Caco-2 (cell line): Measurements from ENCODE around the gene CLNS1A. TPM values are rescaled to one million over a fixed set of nuclear protein-coding genes. Genes with fewer than 3 reads are reported as not detected.

Experiments used
- BruUV-seq: library from RNA; stranded (reverse); fragments of 400-500 nt; replicated peaks from 2 replicates; lab custom pipeline; 2021; lab: Mats Ljungman, UMichigan
- CTCF ChIA-PET: fragments of 300-600 bp; sonication (Branson Sonifier 250); formaldehyde crosslinking; loops from one replicate; lab custom pipeline; 2022; ENCODE audit warnings: antibody characterized with exemption; lab: Charles Lee
- POLR2A ChIA-PET: fragments of 300-600 bp; sonication (Branson Sonifier 250); formaldehyde crosslinking; loops from one replicate; lab custom pipeline; 2022; ENCODE audit warnings: antibody characterized with exemption; lab: Charles Lee
- DNase-seq, 2 experiments: peaks; one replicate each; pipeline versions ENCODE4 v3.0.0 to v3.0.0-alpha.2; 2020 to 2022
- H3K27me3 ChIP-seq: replicated peaks from 2 replicates; pipeline ENCODE4 v1.6.0; 2011; ENCODE audit warnings: low read length; ENCODE audit not compliant: control insufficient read depth, insufficient read depth
- H3K36me3 ChIP-seq: 2 replicates; pipeline ENCODE4 v1.5.1; 2011; ENCODE audit warnings: low read length; ENCODE audit not compliant: control insufficient read depth, insufficient read depth
- H3K4me1 ChIP-seq: fragments of 250-450 bp; sonication (Bioruptor Pico); 2 replicates; pipeline ENCODE4 v1.5.1; 2020; ENCODE audit warnings: mild to moderate bottlenecking
- H3K4me3 ChIP-seq: 2 replicates; pipeline ENCODE4 v1.5.1; 2011; ENCODE audit warnings: low read depth, mild to moderate bottlenecking, control low read depth, low read length
- H3K9me3 ChIP-seq: fragments of 250-450 bp; sonication (Bioruptor Pico); 2 replicates; pipeline ENCODE4 v1.5.1; 2020; ENCODE audit warnings: mild to moderate bottlenecking, moderate library complexity
- H3K27ac Mint-ChIP-seq: one replicate; pipeline ENCODE4 v1.8.0; 2022; ENCODE audit warnings: mixed read lengths; ENCODE audit not compliant: unreplicated experiment
- H3K27me3 Mint-ChIP-seq: one replicate; pipeline ENCODE4 v1.8.0; 2022; ENCODE audit warnings: mixed read lengths; ENCODE audit not compliant: insufficient read depth, unreplicated experiment
- H3K36me3 Mint-ChIP-seq: one replicate; pipeline ENCODE4 v1.8.0; 2022; ENCODE audit warnings: mild to moderate bottlenecking, mixed read lengths; ENCODE audit not compliant: insufficient read depth, unreplicated experiment
- H3K4me1 Mint-ChIP-seq: one replicate; pipeline ENCODE4 v1.8.0; 2022; ENCODE audit warnings: low read depth, mixed read lengths; ENCODE audit not compliant: unreplicated experiment
- H3K4me3 Mint-ChIP-seq: one replicate; pipeline ENCODE4 v1.8.0; 2022; ENCODE audit warnings: mild to moderate bottlenecking, moderate library complexity, mixed read lengths; ENCODE audit not compliant: unreplicated experiment
- H3K9me3 Mint-ChIP-seq: one replicate; pipeline ENCODE4 v1.8.0; 2022; ENCODE audit warnings: mixed read lengths; ENCODE audit not compliant: unreplicated experiment
- CTCF ChIP-seq, 2 experiments: fragments of 200-600 bp in 1 of 2; IDR thresholded peaks; 1 replicate in 1 of 2; 2 replicates in 1 of 2; pipeline versions ENCODE4 v1.5.1 to v1.8.0; 2011 to 2022; ENCODE audit warnings: antibody characterized with exemption in 1 of 2, control low read depth in 1 of 2, inconsistent platforms in 1 of 2, low read depth in 1 of 2, low read length in 1 of 2, mild to moderate bottlenecking in 1 of 2, moderate library complexity in 1 of 2; ENCODE audit not compliant: insufficient read depth in 1 of 2, severe bottlenecking in 1 of 2, unreplicated experiment in 1 of 2
- intact Hi-C: fragments of 100-400 bp; cut with micrococcal nuclease; formaldehyde crosslinking; loops from one replicate; pipeline ENCODE4 v1.10.0; 2022; ENCODE audit not compliant: unreplicated experiment
- total RNA-seq: library from RNA; stranded (reverse); gene quantifications from 2 replicates; pipeline ENCODE4 v1.2.3, GENCODE V29; 2022

Gene CLNS1A
- total RNA-seq, 1 experiment from 2014 or later: 282 TPM

- ChIA-PET CTCF (interaction anchor here (0.7 to 0.9 kb wide), 3 partner anchors 13 to 17 kb away, joined by 3 read pairs; partner anchors contain the start of gene AQP11), POLR2A (interaction anchor here (0.6 to 1.6 kb wide), 3 partner anchors 12 to 809 kb away, joined by 4 to 7 read pairs (median 6); partner anchors contain the start of gene AQP11)
- TF ChIP-seq CTCF (IDR thresholded peaks at IDR 0.05; ENCODE audit: insufficient read depth in 1 of 2, low read depth in 1 of 2, low read length in 1 of 2, severe bottlenecking in 1 of 2, unreplicated experiment in 1 of 2): no peak
- intact Hi-C loops: loop anchor here (1.0 kb wide), 1 partner anchor 13 kb away; the partner anchor contains the start of gene AQP11
- Mint-ChIP-seq H3K27ac (no peak overlapping the region), H3K36me3 (peaks cover 27% of the 10 kb centered on the region), H3K9me3 (no peaks in the 10 kb centered on the region), H3K27me3 (no peaks in the 10 kb centered on the region), H3K4me1 (peaks cover 19% of the 10 kb centered on the region), H3K4me3 (no peak overlapping the region)
- no peak overlapping the region for H3K4me3 ChIP-seq
- DNase-seq: no peak
- H3K27me3 ChIP-seq: no peaks in the 10 kb centered on the region
- 0 out of 2 replicates have a peak, but pooled peaks cover 2% of the 10 kb centered on the region for H3K9me3 ChIP-seq
- H3K36me3 ChIP-seq: peaks cover 3% of the 10 kb centered on the region
- no TSS peak for BruUV-seq
- H3K4me1 ChIP-seq: peaks cover 20% of the 10 kb centered on the region
These were observed 35.1 kb downstream of the CLNS1A start for GRCh38 chr11:77602381-77603088.

DNA sequence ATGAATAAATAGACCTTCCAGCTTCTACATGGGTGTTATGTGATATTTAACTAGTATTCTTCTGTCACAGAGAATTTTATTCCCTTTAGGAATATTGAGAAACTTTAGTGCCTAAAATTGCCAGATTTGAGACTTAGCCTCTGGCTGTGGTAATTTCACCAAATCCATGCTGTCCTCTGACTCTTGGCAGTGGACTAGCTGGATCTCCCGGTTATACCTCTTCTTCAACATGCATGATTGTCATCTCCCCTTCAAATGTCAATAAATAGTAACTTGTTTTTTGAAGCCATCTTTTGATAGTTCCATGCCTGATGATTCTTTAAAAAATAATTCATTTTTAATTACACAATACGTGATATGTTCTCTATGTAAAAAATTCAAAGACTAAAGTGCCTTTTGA, 39.4 kb downstream of the CLNS1A start:
- DNase-seq: no peak
- BruUV-seq: no TSS peak
- POLR2A ChIA-PET: no interaction called here
- no peaks in the 10 kb centered on the region for H3K27me3 Mint-ChIP-seq
- H3K36me3 Mint-ChIP-seq: no peaks in the 10 kb centered on the region
- H3K9me3 Mint-ChIP-seq: no peaks in the 10 kb centered on the region
- H3K4me1 Mint-ChIP-seq: peaks cover 26% of the 10 kb centered on the region
- no peaks in the 10 kb centered on the region; the same call in 1 of the 2 replicates for H3K36me3 ChIP-seq
- no peaks in the 10 kb centered on the region for H3K27me3 ChIP-seq
- H3K4me1 ChIP-seq: peaks cover 29% of the 10 kb centered on the region
- intact Hi-C loops: no loop called here
- CTCF ChIA-PET: no interaction called here
- no peak for TF ChIP-seq CTCF (IDR thresholded peaks at IDR 0.05; ENCODE audit: insufficient read depth in 1 of 2, low read depth in 1 of 2, low read length in 1 of 2, severe bottlenecking in 1 of 2, unreplicated experiment in 1 of 2)
- no peak overlapping the region for H3K4me3 Mint-ChIP-seq
- H3K27ac Mint-ChIP-seq: no peak overlapping the region
- H3K4me3 ChIP-seq: no peak overlapping the region
- H3K9me3 ChIP-seq: 0 out of 2 replicates have a peak, but pooled peaks cover 2% of the 10 kb centered on the region

DNA sequence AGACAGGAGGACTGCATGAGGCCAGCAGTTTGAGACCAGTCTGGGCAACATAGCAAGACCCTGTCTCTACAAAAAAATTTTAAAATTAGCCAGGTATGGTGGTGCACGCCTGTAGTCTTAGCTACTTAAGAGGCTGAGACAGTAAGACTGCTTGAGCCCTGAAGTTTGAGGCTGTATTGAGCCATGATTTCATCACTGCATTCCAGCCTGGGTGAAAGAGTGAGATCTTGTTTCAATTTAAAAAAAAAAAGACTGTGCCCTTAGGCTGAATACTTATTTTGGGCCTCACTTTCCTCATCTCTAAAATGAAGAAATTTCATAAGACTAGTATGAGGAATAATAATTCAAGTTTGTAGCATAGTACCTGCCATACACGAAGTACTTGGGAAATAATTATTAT, 41.0 kb downstream of the CLNS1A start:
- no peak for TF ChIP-seq CTCF (IDR thresholded peaks at IDR 0.05; ENCODE audit: insufficient read depth in 1 of 2, low read depth in 1 of 2, low read length in 1 of 2, severe bottlenecking in 1 of 2, unreplicated experiment in 1 of 2)
- H3K4me3 ChIP-seq: no peak overlapping the region
- no peaks in the 10 kb centered on the region for H3K9me3 Mint-ChIP-seq
- intact Hi-C loops: no loop called here
- H3K27me3 Mint-ChIP-seq: no peaks in the 10 kb centered on the region
- H3K27me3 ChIP-seq: no peaks in the 10 kb centered on the region
- ChIA-PET CTCF (no interaction called here), POLR2A (no interaction called here)
- no peak for DNase-seq
- H3K36me3 Mint-ChIP-seq: no peaks in the 10 kb centered on the region
- no TSS peak for BruUV-seq
- H3K36me3 ChIP-seq: no peaks in the 10 kb centered on the region; the same call in 1 of the 2 replicates
- H3K4me1 Mint-ChIP-seq: peaks cover 33% of the 10 kb centered on the region
- H3K27ac Mint-ChIP-seq: no peak overlapping the region
- H3K9me3 ChIP-seq: 0 out of 2 replicates have a peak, but pooled peaks cover 2% of the 10 kb centered on the region
- peaks cover 16% of the 10 kb centered on the region for H3K4me1 ChIP-seq
- H3K4me3 Mint-ChIP-seq: no peak overlapping the region
